Measurements from ENCODE around the gene FZD4. TPM values are rescaled to one million over a fixed set of nuclear protein-coding genes. Genes with fewer than 3 reads are reported as not detected.

The FZD4 gene
- total and polyA plus RNA-seq, 3 experiments from 2014 or later, result 0.07 to 0.09 TPM; not detected in 1

- H3K9me3 Mint-ChIP-seq, result no peaks in the 10 kb centered on the region
- H3K27me3 Mint-ChIP-seq, result peaks cover 17 to 62% of the 10 kb centered on the region in 2 donors
- peak overlapping the region in 1 of 7 donors; percentile 28 for H3K4me3 Mint-ChIP-seq
- H3K4me1 Mint-ChIP-seq, result peaks cover 9 to 19% (median 18%) of the 10 kb centered on the region in 3 donors
- POLR2A ChIA-PET, result no interaction called here
- no peak for DNase-seq
- no peak overlapping the region for H3K27ac ChIP-seq (ENCODE audit: low read depth, low read length)
- peaks cover 5% of the 10 kb centered on the region for H3K4me1 ChIP-seq (ENCODE audit: insufficient read depth, low read length)
- H3K4me3 ChIP-seq (ENCODE audit: low read length), result no peak overlapping the region
- H3K27me3 ChIP-seq (ENCODE audit: insufficient read depth, low read length, poor library complexity, severe bottlenecking), result peaks cover 4% of the 10 kb centered on the region
- no peaks in the 10 kb centered on the region for H3K36me3 ChIP-seq (ENCODE audit: insufficient read depth, low read length)
- H3K9me3 ChIP-seq (ENCODE audit: low read length), result no peaks in the 10 kb centered on the region
- no peak overlapping the region for H3K27ac Mint-ChIP-seq
- CTCF ChIA-PET, result no interaction called here
- H3K36me3 Mint-ChIP-seq, result peaks cover 0 to 1% (median 0%) of the 10 kb centered on the region in 3 donors
These were observed 2.9 kb upstream of the FZD4 start for GRCh38 chr11:86957976-86958646.

GRCh38 chr11:86956905-86957195, 1.7 kb upstream of the FZD4 start:
- H3K4me3 Mint-ChIP-seq, result peak overlapping the region; percentile 32 to 94 (median 85)
- DNase-seq, result no peak

GRCh38 chr11:86955111-86955360, 159 bp downstream of the FZD4 start:
- Histone ChIP-seq H3K4me1 (ENCODE audit: insufficient read depth, low read length) (peaks cover 5% of the 10 kb centered on the region), H3K36me3 (ENCODE audit: insufficient read depth, low read length) (no peaks in the 10 kb centered on the region), H3K27ac (ENCODE audit: low read depth, low read length) (peak overlapping the region; percentile 43), H3K9me3 (ENCODE audit: low read length) (no peaks in the 10 kb centered on the region), H3K4me3 (ENCODE audit: low read length) (no peak overlapping the region), H3K27me3 (ENCODE audit: insufficient read depth, low read length, poor library complexity, severe bottlenecking) (peaks cover 4% of the 10 kb centered on the region)
- CTCF ChIA-PET, result interaction anchor here (0.9 to 1.4 kb wide), 2 partner anchors 16 to 83 kb away, joined by 3 read pairs; partner anchors contain the start of gene TMEM135
- H3K4me1 Mint-ChIP-seq, result peaks cover 9 to 19% (median 18%) of the 10 kb centered on the region in 3 donors
- peaks cover 0 to 1% (median 0%) of the 10 kb centered on the region in 3 donors for H3K36me3 Mint-ChIP-seq
- H3K27ac Mint-ChIP-seq, result no peak overlapping the region
- H3K27me3 Mint-ChIP-seq, result peaks cover 17 to 42% of the 10 kb centered on the region in 2 donors
- H3K4me3 Mint-ChIP-seq, result peak overlapping the region in 1 of 7 donors; percentile 46
- POLR2A ChIA-PET, result interaction anchor here (0.6 kb wide), 1 partner anchor 16 kb away, joined by 4 read pairs; no protein-coding TSS in a partner anchor
- no peak for DNase-seq
- no peaks in the 10 kb centered on the region for H3K9me3 Mint-ChIP-seq

More at GRCh38 chr11:86956905-86957195, 1.7 kb upstream of the FZD4 start:
- Histone ChIP-seq H3K4me1 (ENCODE audit: insufficient read depth, low read length) (peaks cover 5% of the 10 kb centered on the region), H3K36me3 (ENCODE audit: insufficient read depth, low read length) (no peaks in the 10 kb centered on the region), H3K4me3 (ENCODE audit: low read length) (no peak overlapping the region), H3K27ac (ENCODE audit: low read depth, low read length) (peak overlapping the region; percentile 48), H3K9me3 (ENCODE audit: low read length) (no peaks in the 10 kb centered on the region), H3K27me3 (ENCODE audit: insufficient read depth, low read length, poor library complexity, severe bottlenecking) (peaks cover 4% of the 10 kb centered on the region)
- ChIA-PET POLR2A (no interaction called here), CTCF (no interaction called here)
- no peaks in the 10 kb centered on the region for H3K9me3 Mint-ChIP-seq
- H3K27me3 Mint-ChIP-seq, result peaks cover 17 to 54% of the 10 kb centered on the region in 2 donors
- peak overlapping the region in 1 of 8 donors; percentile 91 for H3K27ac Mint-ChIP-seq
- peaks cover 9 to 19% (median 18%) of the 10 kb centered on the region in 3 donors for H3K4me1 Mint-ChIP-seq
- peaks cover 0 to 1% (median 0%) of the 10 kb centered on the region in 3 donors for H3K36me3 Mint-ChIP-seq

- peaks cover 4% of the 10 kb centered on the region for H3K27me3 ChIP-seq (ENCODE audit: insufficient read depth, low read length, poor library complexity, severe bottlenecking)
- Mint-ChIP-seq H3K4me1 (peaks cover 9 to 19% (median 18%) of the 10 kb centered on the region in 3 donors), H3K27me3 (peaks cover 17 to 37% of the 10 kb centered on the region in 2 donors), H3K9me3 (no peaks in the 10 kb centered on the region), H3K27ac (peak overlapping the region in 1 of 8 donors; percentile 32), H3K4me3 (peak overlapping the region; percentile 74 to 92 (median 77)), H3K36me3 (peaks cover 0 to 1% (median 0%) of the 10 kb centered on the region in 3 donors)
- H3K4me3 ChIP-seq (ENCODE audit: low read length), result no peak overlapping the region
- H3K4me1 ChIP-seq (ENCODE audit: insufficient read depth, low read length), result peaks cover 5% of the 10 kb centered on the region
- no peaks in the 10 kb centered on the region for H3K36me3 ChIP-seq (ENCODE audit: insufficient read depth, low read length)
- H3K9me3 ChIP-seq (ENCODE audit: low read length), result no peaks in the 10 kb centered on the region
- ChIA-PET POLR2A (interaction anchor here (0.6 kb wide), 1 partner anchor 15 kb away, joined by 4 read pairs; no protein-coding TSS in a partner anchor), CTCF (interaction anchor here (0.9 kb wide), 2 partner anchors 15 to 83 kb away, joined by 3 read pairs; partner anchors contain the start of gene TMEM135)
- H3K27ac ChIP-seq (ENCODE audit: low read depth, low read length), result peak overlapping the region; percentile 43
- DNase-seq, result no peak
These were observed 705 bp downstream of the FZD4 start for GRCh38 chr11:86954269-86955110.

GRCh38 chr11:86952221-86952875, 2.8 kb downstream of the FZD4 start:
- peak overlapping the region in 1 of 7 donors; percentile 31 for H3K4me3 Mint-ChIP-seq
- Histone ChIP-seq H3K36me3 (ENCODE audit: insufficient read depth, low read length) (no peaks in the 10 kb centered on the region), H3K27ac (ENCODE audit: low read depth, low read length) (no peak overlapping the region), H3K27me3 (ENCODE audit: insufficient read depth, low read length, poor library complexity, severe bottlenecking) (peaks cover 4% of the 10 kb centered on the region), H3K4me1 (ENCODE audit: insufficient read depth, low read length) (peaks cover 5% of the 10 kb centered on the region), H3K9me3 (ENCODE audit: low read length) (no peaks in the 10 kb centered on the region), H3K4me3 (ENCODE audit: low read length) (no peak overlapping the region)
- H3K36me3 Mint-ChIP-seq, result peaks cover 0 to 1% (median 0%) of the 10 kb centered on the region in 3 donors
- CTCF ChIA-PET, result no interaction called here
- no peak for DNase-seq
- no peak overlapping the region for H3K27ac Mint-ChIP-seq
- H3K27me3 Mint-ChIP-seq, result peaks cover 8 to 36% of the 10 kb centered on the region in 2 donors
- POLR2A ChIA-PET, result no interaction called here
- peaks cover 9 to 19% (median 18%) of the 10 kb centered on the region in 3 donors for H3K4me1 Mint-ChIP-seq
- no peaks in the 10 kb centered on the region for H3K9me3 Mint-ChIP-seq

- no peak for DNase-seq
- POLR2A ChIA-PET, result no interaction called here
- CTCF ChIA-PET, result no interaction called here
- Mint-ChIP-seq H3K4me1 (peaks cover 9 to 19% (median 18%) of the 10 kb centered on the region in 3 donors), H3K4me3 (peak overlapping the region in 1 of 7 donors; percentile 31), H3K9me3 (no peaks in the 10 kb centered on the region), H3K36me3 (peaks cover 0 to 1% (median 0%) of the 10 kb centered on the region in 3 donors), H3K27me3 (peaks cover 7 to 32% of the 10 kb centered on the region in 2 donors), H3K27ac (no peak overlapping the region)
- no peaks in the 10 kb centered on the region for H3K36me3 ChIP-seq (ENCODE audit: insufficient read depth, low read length)
- no peak overlapping the region for H3K4me3 ChIP-seq (ENCODE audit: low read length)
- H3K27me3 ChIP-seq (ENCODE audit: insufficient read depth, low read length, poor library complexity, severe bottlenecking), result peaks cover 4% of the 10 kb centered on the region
- H3K9me3 ChIP-seq (ENCODE audit: low read length), result no peaks in the 10 kb centered on the region
- H3K27ac ChIP-seq (ENCODE audit: low read depth, low read length), result no peak overlapping the region
- H3K4me1 ChIP-seq (ENCODE audit: insufficient read depth, low read length), result peaks cover 5% of the 10 kb centered on the region
These were observed 3.5 kb downstream of the FZD4 start for GRCh38 chr11:86951706-86952105.

- Histone ChIP-seq H3K4me1 (ENCODE audit: insufficient read depth, low read length) (peaks cover 5% of the 10 kb centered on the region), H3K36me3 (ENCODE audit: insufficient read depth, low read length) (no peaks in the 10 kb centered on the region), H3K27ac (ENCODE audit: low read depth, low read length) (no peak overlapping the region), H3K27me3 (ENCODE audit: insufficient read depth, low read length, poor library complexity, severe bottlenecking) (peaks cover 1% of the 10 kb centered on the region), H3K9me3 (ENCODE audit: low read length) (no peaks in the 10 kb centered on the region), H3K4me3 (ENCODE audit: low read length) (no peak overlapping the region)
- Mint-ChIP-seq H3K4me1 (peaks cover 4 to 10% (median 8%) of the 10 kb centered on the region in 3 donors), H3K9me3 (no peaks in the 10 kb centered on the region), H3K4me3 (no peak overlapping the region), H3K36me3 (peaks cover 0 to under 1% (median 0%) of the 10 kb centered on the region in 3 donors), H3K27me3 (peaks cover 3 to 31% of the 10 kb centered on the region in 2 donors), H3K27ac (no peak overlapping the region)
- ChIA-PET POLR2A (no interaction called here), CTCF (no interaction called here)
- no peak for DNase-seq
These were observed 4.6 kb downstream of the FZD4 start for GRCh38 chr11:86950661-86950995.
